ENCODE results near the gene CSTB.

GRCh38 chr21:43781846-43782245 is 5.7 kb upstream of the CSTB start:
- TF ChIP-seq SPI1 (IDR thresholded peaks at IDR 0.05; ENCODE audit: low read depth, low read length) (no peak), TAF1 (IDR thresholded peaks at IDR 0.05; ENCODE audit: low read depth, low read length) (no peak)

Measured in GM12891 (cell line).